Right forelimb (tissue), 1 donor: Measurements from ENCODE around the gene ACOX1.
"Not testable (repeated sequence)": the region's sequence is repeated elsewhere in the genome, so short reads cannot be mapped to it uniquely, and the experiment has no call there.

Source experiments
- DNase-seq: peaks from one replicate; pipeline ENCODE4 v3.0.0-alpha.2; 2018

The ACOX1 gene

DNA sequence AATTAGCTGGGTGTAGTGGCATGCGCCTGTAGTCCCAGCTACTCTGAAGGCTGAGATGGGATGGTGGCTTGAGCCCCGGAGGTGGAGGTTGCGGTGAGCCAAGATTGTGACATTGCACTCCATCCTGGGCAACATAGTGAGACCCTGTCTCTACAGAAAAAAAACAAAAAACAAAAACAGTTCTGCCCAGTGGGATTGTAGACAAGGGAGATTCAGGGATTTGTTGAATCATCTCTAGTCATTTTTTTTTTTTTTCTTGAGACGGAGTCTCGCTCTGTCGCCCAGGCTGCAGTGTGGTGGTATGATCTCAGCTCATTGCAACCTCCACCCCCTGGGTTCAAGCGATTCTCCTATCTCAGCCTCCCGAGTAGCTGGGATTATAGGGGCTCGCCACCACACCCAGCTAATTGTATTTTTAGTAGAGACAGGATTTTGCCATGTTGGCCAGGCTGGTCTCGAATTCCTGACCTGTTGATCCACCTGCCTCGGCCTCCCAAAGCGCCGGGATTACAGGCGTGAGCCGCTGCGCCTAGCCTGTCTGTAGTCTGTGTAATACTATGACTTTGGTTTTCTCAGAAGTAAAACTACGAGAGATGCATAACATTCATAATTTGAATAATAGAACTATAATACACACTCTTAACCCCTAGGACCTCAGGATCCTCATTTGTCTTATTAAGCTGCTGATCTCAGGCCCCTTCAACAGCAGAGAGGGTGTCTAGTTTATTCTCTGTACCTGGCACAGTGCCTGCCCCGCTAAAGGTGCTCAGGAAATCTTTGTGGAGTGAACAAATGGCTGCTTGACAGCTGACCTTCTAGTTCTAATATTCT is 1.4 kb upstream of the ACOX1 start:
- DNase-seq, result no peak

DNA sequence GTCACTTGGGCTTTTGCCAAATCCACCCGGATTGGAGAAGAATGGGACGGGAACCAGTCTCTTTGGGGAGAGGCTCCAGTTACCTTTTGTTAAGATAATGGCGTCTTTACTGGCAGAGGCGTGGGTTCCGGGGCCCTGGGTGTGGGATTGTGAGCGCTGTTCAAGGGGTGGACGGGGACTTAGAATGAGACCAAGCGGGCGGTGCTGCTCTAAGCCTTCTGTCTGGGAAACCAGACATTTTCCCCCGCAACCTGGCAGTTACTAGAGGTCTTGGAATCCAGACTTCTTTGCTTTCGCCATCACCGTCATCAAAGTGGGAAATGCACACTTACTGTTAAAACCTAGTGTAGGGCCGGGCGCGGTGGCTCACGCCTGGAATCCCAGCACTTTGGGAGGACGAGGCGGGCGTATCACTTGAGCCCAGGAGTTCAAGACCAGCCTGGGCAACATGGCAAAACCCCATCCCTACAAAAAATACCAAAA is 780 bp upstream of the ACOX1 start:
- DNase-seq, result no peak

DNA sequence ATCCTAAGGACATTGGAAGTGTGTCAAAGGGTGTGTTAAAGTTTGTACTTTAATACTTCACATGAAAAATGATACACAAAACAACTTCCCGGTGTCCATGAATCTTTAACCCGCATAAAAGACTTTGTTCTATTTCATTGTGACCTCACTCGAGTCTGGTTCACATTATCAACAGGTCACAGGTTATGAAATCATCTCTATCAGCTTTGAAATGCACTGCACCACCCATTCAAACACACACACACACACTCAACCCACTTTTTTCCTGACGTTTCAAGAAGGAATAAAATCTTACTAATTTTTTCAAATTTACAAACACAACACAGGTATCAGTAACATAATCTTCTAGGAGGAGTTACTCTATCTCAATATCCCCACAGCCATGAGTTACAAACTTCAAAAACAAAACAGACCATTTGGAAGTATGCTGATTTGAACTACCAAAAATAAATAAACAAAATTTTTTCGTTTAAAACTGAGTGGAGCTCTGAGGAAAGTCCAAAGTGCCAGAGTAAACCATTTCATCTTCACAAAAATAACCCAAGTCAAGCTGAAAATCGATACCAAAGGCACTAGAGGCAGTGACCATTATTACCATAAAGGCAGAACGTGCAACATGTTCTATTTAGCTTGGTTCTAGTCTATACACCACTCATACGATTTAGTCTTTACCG is 2.7 kb downstream of the ACOX1 start:
- DNase-seq, result no peak

DNA sequence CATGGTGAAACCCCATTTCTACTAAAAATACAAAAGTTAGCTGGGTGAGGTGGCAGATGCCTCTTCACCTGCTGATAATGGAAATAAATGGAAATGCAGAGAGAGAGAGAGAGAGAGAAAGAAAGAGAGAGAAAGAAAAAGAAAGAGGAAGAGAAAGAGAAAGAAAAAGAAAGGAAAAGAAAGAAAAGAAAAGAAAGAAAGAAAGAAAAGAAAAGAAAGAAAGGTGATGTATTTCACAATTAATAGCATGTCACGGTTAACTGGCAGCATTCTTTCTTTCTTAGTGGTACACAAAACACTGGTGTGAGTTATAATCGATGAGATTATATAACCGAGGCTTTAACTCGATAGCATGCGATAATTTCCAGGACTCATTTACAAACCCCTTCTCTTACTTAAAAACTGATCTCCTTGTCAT is 3.2 kb downstream of the ACOX1 start:
- no peak for DNase-seq

DNA sequence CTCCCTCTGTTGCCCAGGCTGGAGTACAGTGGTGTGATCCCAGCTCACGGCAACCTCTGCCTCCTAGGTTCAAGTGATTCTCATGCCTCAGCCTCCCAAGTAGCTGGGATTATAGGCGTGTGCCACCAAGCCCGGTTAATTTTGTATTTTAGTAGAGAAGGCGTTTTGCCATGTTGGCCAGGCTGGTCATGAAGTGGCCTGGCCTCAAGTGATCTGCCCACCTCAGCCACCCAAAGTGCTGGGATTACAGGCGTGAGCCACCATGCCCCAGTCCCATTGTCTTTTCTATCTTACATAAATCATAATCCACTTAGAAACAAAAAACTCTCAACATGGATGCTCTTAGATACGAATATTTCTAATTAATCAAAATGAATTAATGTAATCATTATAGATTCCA is 3.8 kb downstream of the ACOX1 start:
- not testable (repeated sequence) for DNase-seq

DNA sequence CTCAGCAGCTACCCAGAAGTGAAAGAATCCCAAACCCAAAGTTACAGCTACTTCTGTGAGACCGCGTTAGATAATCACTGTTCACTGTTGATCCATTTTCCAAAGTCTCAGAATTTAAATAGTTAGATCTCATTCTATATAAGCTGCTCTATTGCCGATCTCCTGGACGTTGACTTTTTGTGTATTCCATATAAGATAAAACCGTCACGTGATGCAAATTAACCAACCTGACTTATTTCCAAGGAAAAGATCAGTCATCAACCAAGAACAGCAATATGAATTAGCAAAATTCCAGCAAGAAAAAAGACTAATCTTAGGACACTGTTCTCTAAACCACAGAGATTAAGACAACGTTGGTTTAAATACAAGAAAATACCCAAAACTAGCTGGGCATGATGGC is 8.3 kb downstream of the ACOX1 start:
- no peak for DNase-seq

DNA sequence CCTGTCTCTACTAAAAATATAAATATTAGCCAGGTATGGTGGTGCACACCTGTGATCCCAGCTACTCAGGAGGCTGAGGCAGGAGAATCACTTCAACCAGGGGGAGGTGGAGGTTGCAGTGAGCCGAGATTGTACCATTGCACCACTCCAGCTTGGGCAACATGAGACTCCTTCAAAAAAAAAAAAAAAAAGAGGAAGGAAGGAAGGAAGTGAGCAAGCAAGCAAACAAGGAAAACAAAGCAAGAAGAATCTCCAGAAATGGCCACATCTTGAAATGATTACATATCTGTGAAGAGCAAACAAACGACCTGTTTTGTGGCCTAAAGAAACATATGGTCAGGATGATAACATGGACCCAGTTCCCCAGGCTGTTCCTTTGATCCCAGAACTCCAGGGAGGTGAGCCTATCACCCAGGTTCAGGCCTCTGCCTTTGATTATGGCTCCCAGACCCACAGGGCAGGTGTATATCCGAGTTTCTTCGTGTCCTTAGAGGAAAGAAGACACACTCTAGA is 8.9 kb downstream of the ACOX1 start:
- no peak for DNase-seq

DNA sequence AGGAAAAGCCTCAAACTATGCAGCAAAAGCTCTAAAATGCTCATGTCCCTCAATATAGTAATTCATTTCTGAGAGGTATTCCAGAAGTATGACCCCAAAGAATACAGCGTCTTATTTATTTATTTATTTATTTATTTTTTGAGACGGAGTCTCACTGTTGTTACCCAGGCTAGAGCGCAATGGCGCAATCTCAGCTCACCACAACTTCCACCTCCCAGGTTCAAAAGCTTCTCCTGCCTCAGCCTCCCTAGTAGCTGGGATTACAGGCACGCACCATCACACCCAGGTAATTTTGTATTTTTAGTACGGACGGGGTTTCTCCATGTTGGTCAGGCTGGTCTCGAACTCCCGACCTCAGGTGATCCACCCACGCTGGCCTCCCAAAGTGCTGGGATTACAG is 9.9 kb downstream of the ACOX1 start:
- not testable (repeated sequence) for DNase-seq

DNA sequence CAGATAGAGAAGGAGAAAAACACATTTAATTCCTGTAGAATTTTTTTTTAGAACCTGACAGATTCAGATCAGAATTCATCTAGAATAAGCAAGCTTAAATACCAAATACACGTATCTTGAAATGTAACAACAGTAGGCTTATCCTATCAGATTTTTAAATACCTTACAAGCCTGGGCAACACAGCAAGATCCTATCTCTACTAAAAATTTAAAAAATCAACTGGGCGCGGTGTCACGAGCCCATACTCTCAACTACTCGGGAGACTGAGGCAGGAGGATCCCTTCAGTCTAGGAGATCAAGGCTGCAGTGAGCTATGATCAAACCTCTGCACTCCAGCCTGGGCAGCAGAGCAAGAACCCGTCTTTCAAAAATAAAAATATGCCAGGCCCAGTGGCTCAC is 13.5 kb downstream of the ACOX1 start:
- no peak for DNase-seq

DNA sequence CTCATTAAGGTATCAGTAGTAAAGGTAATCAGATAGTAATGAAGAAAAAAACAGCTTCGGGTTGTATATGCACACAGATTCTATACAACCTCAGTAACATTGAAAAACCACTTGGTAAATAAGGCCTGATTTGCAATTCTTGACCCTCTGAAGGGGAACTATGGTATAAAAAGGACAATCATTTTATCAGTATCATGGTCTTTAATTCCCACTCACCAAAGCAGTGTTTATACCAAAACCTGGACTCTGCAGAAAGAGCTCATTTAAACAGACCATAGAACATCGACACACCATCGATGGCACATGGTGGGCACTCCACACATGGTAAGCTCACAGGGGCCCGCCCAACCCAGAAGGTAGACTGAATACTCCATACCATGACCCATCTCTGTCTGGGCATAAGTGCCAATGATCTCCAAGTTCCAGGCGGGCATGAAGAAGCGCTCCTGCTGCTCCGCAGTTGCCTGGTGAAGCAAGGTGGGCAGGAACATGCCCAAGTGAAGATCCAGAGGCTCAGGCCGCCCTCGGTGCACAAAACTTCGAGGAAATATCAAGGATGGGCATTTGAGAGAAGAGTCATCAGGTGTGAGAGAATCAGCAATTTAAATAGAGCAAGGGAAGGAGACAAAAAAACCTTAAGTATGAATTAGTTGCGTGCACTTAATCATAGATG is 19.0 kb downstream of the ACOX1 start:
- no peak for DNase-seq

DNA sequence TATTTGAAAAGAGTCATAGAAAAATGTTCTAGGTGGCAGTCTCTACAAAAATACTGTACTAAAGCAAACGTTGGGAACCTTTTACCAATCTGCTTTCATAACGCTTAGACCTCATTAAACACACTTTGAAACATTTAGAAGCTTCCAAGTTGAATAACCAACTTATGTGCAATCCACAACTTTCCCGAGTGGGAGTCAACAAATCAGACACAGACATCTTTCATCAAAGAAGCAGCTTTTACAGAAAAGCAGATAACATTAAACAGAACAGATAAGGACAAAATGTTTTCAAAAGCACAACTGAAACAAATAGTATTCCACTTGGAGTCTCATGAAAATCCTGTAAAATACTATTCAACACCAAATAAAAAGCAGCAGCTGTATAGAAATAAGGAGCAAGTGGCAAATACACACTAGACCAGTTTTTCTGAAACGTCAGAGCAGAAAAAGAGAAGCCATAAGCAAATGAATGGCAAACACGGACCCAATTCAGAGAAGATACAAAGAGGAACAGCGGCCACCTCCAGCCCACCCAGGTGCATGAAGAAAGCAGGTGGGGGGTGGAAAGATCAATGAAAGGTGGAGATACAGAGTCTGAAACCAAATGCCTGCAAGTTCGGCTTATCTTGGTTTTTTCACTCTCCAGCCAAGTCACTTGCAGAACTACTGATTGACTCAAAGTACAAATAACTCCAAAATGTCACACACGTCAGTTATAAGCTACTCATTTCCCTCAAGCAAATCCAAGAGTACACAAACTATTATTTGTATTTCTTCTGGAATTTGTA is 19.7 kb downstream of the ACOX1 start:
- no peak for DNase-seq

DNA sequence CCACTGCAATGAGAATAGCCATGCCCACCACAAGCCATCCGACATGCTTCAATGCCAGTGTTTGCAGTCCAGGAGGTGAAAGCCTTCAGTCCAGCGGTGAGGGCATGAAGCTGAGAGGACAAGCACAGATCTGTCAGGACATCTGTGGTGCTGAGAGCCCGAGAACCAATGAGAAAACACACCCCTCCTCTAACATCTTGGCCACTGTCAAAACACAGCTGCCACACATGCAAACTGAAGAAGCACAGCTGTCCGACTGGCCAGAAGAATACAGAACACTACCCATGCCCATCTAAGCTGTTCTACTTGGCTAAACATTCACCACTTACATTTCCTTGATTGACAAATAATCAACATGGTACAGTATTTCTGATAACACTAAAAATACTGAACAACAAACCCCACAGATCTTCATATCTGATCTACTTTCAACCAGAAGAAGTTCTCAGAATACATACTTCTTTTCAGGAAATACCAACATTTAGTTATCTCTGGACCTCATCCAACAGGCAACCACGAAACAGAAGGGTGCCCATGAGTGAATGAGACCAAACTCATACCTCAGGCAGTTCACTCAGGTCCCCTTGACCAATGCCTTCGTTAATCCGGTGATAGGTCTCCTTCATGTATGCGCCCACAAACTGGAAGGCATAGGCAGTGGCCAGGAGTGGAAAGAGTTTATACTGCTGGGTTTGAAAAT is 28.0 kb downstream of the ACOX1 start:
- no peak for DNase-seq

DNA sequence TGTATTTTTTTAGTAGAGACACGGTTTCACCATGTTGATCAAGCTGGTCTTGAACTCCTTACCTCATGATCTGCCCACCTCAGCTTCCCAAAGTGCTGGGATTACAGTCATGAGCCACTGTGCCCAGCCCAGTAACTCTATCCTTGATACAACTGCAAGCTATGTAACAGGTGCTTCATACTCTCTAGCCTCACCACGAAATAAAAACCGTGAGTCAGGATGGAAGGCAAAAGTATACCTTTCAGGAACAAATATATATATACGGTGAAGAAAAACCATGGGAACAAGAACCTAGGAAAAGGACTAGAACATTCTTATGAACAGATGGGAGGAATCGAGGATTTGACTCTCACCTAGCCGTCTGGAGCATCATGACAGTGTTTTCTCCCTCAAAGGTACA is 28.5 kb downstream of the ACOX1 start:
- no peak for DNase-seq

DNA sequence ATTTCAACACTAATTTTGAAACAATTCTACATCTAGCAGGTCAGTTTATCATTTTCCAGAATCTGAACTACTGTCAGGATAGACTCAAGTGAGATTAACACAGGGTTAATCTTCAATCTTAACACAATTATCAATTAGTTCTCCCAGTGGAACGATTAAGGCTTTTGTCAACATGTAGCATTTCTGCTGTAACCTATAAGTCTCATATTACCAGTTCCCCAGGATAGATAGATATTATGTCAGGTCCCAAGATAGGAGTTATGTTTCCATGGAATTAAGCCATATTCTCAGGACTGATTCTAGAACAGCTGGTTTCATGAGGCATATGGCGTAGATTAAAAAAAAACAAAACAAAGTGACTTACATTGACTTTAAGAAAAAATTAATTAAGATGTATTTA is 33.8 kb downstream of the ACOX1 start:
- no peak for DNase-seq

DNA sequence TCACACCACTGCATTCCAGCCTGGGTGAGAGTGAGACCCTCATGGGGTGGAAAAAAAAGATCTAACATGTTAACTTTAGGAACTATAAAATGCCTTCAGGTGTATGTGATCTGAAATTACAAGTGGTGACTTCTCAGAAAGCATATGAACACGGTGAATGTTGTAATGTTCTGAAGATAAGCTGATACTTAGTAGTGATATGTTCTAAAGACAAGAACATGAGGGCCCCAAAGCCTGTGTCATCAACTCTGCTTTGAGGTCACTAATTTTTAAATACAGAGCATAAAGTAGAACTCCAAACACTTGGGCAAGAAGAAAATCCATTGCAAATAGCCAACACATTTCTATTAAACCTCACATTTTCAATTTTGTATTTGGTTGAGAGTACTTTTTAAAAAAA is 35.5 kb downstream of the ACOX1 start:
- DNase-seq, result no peak

DNA sequence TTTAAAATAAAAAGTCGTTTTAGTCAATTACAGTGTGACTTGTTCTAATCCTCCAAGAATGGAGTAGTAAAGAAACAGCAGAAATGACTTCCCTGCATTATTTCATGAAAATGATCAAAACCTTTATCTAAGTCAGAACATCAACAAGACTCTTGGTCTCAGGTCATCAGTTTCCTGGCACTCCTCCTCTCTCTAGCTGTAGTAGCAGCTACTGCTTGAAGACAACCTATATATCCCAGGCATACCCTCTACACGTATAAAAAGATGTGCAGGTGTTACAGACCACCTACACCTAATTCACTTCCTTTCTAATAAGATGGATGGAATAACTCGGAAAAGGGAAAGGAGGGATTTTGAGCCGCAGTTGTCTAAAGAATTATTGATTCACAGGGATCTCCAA is 36.5 kb downstream of the ACOX1 start:
- DNase-seq, result no peak

DNA sequence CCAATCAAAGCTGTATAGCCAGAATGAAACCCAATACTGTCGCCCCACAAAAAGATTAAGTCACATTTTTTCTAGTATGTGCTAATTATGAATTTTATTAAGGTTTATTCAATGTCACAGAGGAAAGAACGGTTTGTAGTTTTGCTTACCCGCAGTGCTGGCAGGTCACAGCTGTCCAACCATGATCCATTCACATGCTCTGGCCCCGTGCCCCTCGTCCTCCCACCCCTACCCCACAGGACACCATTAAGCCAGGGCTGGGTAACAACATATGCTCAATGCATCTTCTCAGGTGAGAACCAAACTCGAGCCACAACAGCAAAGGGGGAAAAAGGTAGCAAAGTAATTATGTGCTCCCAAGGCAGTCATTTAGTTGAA is 37.5 kb downstream of the ACOX1 start:
- no peak for DNase-seq

DNA sequence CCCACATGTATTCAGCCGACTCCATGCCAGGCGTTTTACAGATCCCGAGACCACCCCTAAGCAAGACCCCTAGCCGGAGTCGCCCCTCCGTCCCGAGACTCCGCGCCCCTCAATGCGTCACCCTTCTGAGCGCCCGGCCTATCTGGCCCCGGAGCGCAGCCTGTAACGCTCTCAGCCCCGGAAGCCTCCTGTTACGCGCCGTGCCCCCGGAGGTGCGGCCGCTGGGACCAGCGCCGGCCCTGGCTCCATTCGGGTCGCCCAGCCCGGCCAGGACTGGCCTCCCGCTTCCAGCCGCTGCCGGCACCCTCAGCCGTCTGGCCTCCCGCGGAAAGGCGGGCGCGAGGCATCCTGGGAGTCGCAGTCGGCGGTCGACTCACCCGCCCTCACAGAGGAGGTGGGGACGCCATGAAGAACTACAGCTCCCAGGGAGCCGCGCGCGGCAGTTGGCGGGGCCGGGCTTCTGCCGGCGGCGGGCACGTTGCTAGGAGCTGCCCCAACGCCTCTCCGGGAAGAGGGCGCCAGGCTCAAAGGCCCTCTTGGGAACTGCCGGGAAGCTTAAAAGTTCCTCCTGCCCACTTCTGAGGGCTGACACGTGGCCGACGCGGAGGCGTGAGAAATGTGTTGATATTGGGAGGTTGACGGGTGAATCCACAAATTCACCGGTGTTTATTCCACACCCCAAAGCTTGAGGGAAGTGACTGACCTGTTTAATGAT is 38.1 kb downstream of the ACOX1 start, which contains the start of gene FBF1:
Gene FBF1, minus strand, starts transcription at position 316 of the 715 bp plus-strand sequence. CDS start 2,893 bp downstream, outside the sequence.
- peak; percentile 94 for DNase-seq

DNA sequence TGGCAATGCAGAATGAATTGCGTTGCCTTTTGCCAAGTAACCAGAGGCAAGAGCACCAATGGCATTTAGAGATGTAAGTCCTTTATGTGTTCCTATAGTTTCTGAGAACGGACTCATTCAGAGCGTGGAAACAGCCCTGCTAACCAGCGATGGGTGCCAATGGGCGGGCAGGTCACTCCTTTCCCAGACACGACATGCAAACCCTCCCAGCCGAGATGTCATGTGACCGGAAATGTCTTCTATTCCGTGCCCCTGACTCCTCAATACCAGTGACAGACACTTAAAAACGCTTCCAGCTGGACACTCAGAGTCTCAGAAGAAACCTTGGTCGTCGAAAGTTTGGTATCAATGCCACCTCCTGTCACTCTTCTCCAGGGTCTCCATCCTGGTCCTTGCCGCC is 41.3 kb downstream of the ACOX1 start:
- no peak for DNase-seq

DNA sequence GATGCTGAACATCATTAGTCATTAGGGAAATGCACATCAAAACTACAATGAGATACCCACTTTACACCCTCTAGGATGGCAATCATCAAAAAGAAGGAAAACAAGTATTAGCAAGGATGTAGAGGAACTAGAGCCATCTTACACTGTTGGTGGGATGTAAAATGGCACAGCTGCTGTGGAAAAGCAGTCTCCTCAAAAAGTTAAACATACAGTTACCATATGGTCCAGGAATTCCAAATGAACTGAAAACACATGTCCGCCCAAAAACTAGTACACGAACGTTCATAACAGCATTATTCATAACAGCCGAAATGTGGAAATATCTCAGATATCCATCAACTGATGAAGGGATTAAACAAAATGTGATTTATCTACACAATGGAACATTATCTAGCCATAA is 45.2 kb downstream of the ACOX1 start:
- no peak for DNase-seq

DNA sequence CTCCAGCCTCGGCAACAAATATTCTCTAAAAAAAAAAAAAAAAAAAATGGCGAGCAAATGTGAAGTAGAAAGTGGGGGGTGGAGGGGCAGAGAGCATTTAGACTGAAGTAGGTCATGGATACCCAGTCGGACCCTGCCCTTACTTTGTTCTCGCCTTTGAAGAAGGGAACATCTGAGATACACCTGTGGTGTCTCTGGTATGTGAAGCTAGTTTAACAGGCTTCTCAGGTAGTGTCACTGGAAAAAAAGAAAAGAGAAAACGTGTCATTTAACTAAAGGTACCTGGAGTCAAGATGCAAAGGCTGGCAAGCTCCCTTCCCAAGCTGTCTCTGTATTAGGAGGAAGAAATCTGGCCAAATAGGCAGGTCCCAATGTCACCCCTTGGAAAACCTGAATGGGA is 46.1 kb downstream of the ACOX1 start:
- no peak for DNase-seq
